Mononuclear cell (primary cell): ENCODE measurements around the gene ASB9. TPM values are rescaled to one million over a fixed set of nuclear protein-coding genes. Genes with fewer than 3 reads are reported as not detected.
"Not testable (repeated sequence)": the region's sequence is repeated elsewhere in the genome, so short reads cannot be mapped to it uniquely, and the experiment has no call there.

Source experiments
- H3K27me3 ChIP-seq: 2 replicates; pipeline ENCODE4 v1.6.0; 2011; ENCODE audit warnings: low read length, control low read depth; ENCODE audit not compliant: insufficient read depth
- H3K4me1 ChIP-seq: 2 replicates; pipeline ENCODE4 v1.5.1; 2011; ENCODE audit warnings: mild to moderate bottlenecking, low read length, control low read depth; ENCODE audit not compliant: insufficient read depth
- H3K4me3 ChIP-seq: 2 replicates; pipeline ENCODE4 v1.5.1; 2011; ENCODE audit warnings: mild to moderate bottlenecking, low read length, moderate library complexity
- H3K9me3 ChIP-seq: 2 replicates; pipeline ENCODE4 v1.5.1; 2011; ENCODE audit warnings: low read depth, mild to moderate bottlenecking, control low read depth, low read length
- total RNA-seq: library from RNA; depleted of rRNA; stranded (reverse); fragments of >200 nt; gene quantifications from one replicate; pipeline ENCODE4 v1.2.3, GENCODE V29; 2012

The ASB9 gene
- total RNA-seq, 1 donor = 1.3 TPM

DNA sequence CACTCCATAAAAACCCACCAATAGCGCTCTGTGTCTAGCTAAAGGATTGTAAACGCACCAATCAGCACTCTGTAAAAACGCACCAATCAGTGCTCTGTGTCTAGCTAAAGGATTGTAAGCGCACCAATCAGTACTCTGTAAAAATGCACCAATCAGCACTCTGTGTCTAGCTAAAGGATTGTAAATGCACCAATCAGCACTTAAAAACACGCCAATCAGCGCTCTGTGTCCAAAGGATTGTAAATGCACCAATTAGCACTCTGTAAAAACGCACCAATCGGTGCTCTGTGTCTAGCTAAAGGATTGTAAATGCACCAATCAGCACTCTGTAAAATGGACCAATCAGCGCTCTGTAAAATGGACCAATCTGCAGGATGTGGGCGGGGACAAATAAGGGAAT lies 3.4 kb upstream of the ASB9 start:
- H3K9me3 ChIP-seq, H3K4me1 ChIP-seq, H3K27me3 ChIP-seq, H3K4me3 ChIP-seq: not testable (repeated sequence)

- Histone ChIP-seq H3K4me3 (no peak overlapping the region), H3K27me3 (no peaks in the 10 kb centered on the region), H3K4me1 (no peaks in the 10 kb centered on the region), H3K9me3 (no peaks in the 10 kb centered on the region)
These were observed 1.9 kb upstream of the ASB9 start for GRCh38 chrX:15271757-15272156.

DNA sequence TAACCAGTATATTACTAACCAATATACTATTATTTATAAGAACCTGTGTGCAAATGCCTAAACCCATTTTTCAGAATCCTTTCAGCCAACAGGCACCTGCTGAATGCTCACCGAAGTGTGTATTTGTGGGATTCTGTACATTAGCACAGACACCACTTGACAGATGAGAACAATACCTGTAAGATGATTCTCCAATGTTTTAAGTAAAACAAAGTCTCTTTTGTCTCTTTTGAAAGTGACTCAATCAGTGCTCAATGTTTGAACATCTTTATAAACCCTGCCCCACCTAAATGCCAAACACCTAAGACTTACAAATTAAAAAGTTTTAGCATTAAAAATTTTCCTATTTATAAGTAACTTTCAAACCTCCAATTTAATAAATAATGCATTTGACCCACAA lies 763 bp downstream of the ASB9 start:
- Histone ChIP-seq H3K4me3 (no peak overlapping the region), H3K4me1 (no peaks in the 10 kb centered on the region), H3K9me3 (no peaks in the 10 kb centered on the region), H3K27me3 (no peaks in the 10 kb centered on the region)

DNA sequence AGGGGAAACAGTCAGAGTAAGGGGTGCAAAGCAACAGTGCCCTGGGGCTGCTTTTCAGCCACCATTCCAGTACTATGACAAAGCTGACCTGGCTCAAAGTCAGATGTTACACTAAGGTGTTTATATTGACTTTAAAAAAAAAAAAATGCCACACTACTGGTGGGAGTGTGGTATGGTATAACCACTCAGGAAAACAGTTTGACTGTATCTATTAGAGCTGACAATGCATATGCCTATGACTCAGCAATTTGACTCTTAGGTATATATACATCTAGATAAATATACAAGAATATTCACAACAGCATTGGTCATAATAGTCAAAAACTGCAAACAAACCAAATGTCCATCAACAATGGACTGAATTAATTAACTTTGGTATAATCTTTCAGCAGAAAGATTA lies 15.0 kb downstream of the ASB9 start:
- no peaks in the 10 kb centered on the region for H3K9me3 ChIP-seq
- H3K4me1 ChIP-seq = no peaks in the 10 kb centered on the region
- no peak overlapping the region for H3K4me3 ChIP-seq
- H3K27me3 ChIP-seq = no peaks in the 10 kb centered on the region

GRCh38 chrX:15245896-15246295 lies 24.0 kb downstream of the ASB9 start:
- Histone ChIP-seq H3K4me3 (no peak overlapping the region), H3K9me3 (no peaks in the 10 kb centered on the region), H3K27me3 (no peaks in the 10 kb centered on the region), H3K4me1 (no peaks in the 10 kb centered on the region)

DNA sequence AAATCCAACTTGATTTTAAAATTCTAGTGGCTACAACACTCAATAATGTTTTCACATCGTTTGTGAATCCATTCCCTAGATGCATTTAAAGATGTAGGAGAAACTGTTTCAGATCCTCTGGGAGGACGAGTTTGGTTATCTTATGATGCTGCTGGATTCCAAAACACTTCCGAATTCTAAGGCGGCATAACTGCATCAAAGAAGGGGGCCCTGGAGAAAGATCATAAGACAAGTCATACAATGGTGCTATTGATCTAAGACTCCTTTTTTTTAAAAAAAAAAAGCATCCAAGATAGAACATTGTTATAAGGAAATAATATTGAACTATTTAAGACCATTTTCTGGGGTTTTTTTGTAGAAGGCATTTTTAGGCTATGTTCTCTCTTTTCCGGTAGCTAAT lies 25.5 kb downstream of the ASB9 start:
- Histone ChIP-seq H3K27me3 (no peaks in the 10 kb centered on the region), H3K4me3 (no peak overlapping the region), H3K9me3 (no peaks in the 10 kb centered on the region), H3K4me1 (no peaks in the 10 kb centered on the region)

DNA sequence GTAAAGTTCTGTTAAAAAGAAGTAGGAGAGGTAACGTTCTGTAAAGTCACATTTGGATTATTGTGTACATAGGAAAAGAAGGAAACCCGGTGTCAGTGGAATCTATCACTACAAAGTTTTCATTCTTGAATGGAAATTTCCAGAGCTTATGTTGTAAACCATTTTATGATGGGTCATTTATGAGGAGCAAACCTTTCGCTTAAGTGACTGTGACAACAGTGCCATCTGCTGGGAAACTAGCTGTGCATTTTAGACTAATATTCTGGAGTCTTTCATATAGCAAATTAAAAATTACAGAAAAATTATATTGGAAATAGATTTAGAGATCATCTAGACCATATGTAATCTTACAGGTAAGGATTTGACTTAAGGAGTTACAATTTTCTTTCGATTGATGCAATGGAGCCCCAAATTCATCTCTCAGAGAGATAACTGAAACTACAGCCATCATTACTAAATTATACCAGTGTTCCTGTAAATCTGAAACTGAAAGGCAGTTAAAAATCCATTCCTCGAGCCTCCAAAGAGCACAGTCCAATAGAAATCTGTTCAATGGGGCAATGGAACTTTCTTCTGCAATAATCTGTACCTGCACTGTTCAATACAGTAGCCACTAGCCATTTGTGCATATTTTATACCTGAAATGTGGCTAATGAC lies 26.9 kb downstream of the ASB9 start:
- no peak overlapping the region for H3K4me3 ChIP-seq
- H3K9me3 ChIP-seq = no peaks in the 10 kb centered on the region
- H3K27me3 ChIP-seq = no peaks in the 10 kb centered on the region
- no peaks in the 10 kb centered on the region for H3K4me1 ChIP-seq

DNA sequence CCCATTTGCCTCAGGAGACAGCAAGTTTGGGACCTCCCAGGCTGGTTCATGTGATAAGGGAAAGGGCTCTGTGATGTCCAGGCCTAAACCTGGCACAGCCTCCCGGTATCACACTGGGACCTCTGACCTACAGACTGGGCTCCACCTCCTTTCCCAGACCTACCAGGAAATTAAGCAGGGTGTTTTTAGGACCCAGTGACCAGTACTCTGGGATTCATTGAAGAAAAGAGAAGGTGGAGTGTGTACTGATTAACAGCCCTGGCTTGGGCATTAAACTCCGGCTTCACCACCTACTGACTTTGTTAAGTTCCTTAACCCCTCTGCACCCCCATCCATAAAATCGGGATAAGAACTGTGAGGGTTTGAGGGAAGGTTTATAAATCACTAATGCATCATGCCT lies 28.6 kb downstream of the ASB9 start:
- H3K4me3 ChIP-seq = no peak overlapping the region
- no peaks in the 10 kb centered on the region for H3K9me3 ChIP-seq
- H3K4me1 ChIP-seq = no peaks in the 10 kb centered on the region
- H3K27me3 ChIP-seq = no peaks in the 10 kb centered on the region

GRCh38 chrX:15240414-15240813 lies 29.5 kb downstream of the ASB9 start:
- H3K27me3 ChIP-seq = no peaks in the 10 kb centered on the region
- no peaks in the 10 kb centered on the region for H3K4me1 ChIP-seq
- H3K4me3 ChIP-seq = no peak overlapping the region
- H3K9me3 ChIP-seq = no peaks in the 10 kb centered on the region

- Histone ChIP-seq H3K4me3 (no peak overlapping the region), H3K9me3 (no peaks in the 10 kb centered on the region), H3K27me3 (no peaks in the 10 kb centered on the region), H3K4me1 (no peaks in the 10 kb centered on the region)
These were observed 33.7 kb downstream of the ASB9 start for GRCh38 chrX:15236146-15236545.

DNA sequence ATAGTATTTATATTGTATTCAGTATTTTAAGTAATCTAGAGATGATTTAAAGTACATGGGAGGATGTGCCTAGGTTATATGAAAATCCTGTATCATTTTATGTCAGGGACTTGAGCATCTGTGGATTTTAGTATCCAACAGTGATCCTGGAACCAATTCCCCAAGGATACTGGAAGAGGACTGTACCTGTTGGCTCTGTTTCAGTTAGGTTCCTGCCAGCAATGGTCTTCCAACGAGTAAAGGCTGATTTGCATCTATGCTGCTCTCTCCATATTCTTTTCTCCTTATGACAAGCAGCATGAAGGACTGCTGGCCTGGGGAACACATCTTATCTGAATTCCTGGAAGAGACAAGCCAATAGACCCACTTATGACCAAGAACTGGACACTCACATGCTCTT lies 34.9 kb downstream of the ASB9 start:
- Histone ChIP-seq H3K4me3 (no peak overlapping the region), H3K27me3 (no peaks in the 10 kb centered on the region), H3K9me3 (no peaks in the 10 kb centered on the region), H3K4me1 (no peaks in the 10 kb centered on the region)

- Histone ChIP-seq H3K4me1 (no peaks in the 10 kb centered on the region), H3K4me3 (no peak overlapping the region), H3K9me3 (no peaks in the 10 kb centered on the region), H3K27me3 (no peaks in the 10 kb centered on the region)
These were observed 36.4 kb downstream of the ASB9 start for GRCh38 chrX:15233416-15234015.

DNA sequence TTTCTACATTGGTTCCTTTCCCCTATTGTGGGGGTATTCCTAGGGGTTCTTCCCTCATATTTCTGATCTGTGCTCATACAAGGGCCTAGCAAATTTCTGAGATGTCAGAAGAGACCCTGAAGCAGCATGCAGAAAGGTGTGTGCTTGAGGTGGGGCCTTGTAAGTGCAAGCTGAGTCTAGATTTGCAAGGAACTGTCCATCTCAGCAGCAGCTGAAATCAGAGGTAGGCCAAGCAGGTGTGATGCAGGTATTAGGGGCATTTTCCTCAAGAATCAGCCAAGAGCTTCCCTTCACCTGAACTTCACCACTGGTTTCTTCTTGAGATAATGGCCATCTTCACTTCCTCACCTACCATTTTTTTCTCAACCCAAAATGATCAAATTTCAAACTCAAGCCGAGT lies 45.1 kb downstream of the ASB9 start:
- Histone ChIP-seq H3K27me3 (no peaks in the 10 kb centered on the region), H3K9me3 (no peaks in the 10 kb centered on the region), H3K4me3 (no peak overlapping the region), H3K4me1 (no peaks in the 10 kb centered on the region)

- no peaks in the 10 kb centered on the region for H3K9me3 ChIP-seq
- H3K4me1 ChIP-seq = no peaks in the 10 kb centered on the region
- H3K27me3 ChIP-seq = no peaks in the 10 kb centered on the region
- no peak overlapping the region for H3K4me3 ChIP-seq
These were observed 48.6 kb downstream of the ASB9 start for GRCh38 chrX:15221321-15221720.

GRCh38 chrX:15217161-15217560 lies 52.7 kb downstream of the ASB9 start:
- no peaks in the 10 kb centered on the region for H3K27me3 ChIP-seq
- H3K4me3 ChIP-seq = no peak overlapping the region
- H3K4me1 ChIP-seq = no peaks in the 10 kb centered on the region
- H3K9me3 ChIP-seq = no peaks in the 10 kb centered on the region

GRCh38 chrX:15216280-15216679 lies 53.6 kb downstream of the ASB9 start:
- H3K4me3 ChIP-seq = no peak overlapping the region
- no peaks in the 10 kb centered on the region for H3K4me1 ChIP-seq
- no peaks in the 10 kb centered on the region for H3K9me3 ChIP-seq
- no peaks in the 10 kb centered on the region for H3K27me3 ChIP-seq
